GM18868 (cell line): ENCODE measurements around the gene SEMA6B.

Source experiments
- ATAC-seq: cut with Tn5 transposase; IDR thresholded peaks from one replicate; pipeline ENCODE4 v1.9.1; 2021; ENCODE audit warnings: mild to moderate bottlenecking, moderate library complexity; ENCODE audit not compliant: unreplicated experiment

SEMA6B gene

GRCh38 chr19:4510435-4511255 lies 48.8 kb downstream of the SEMA6B start:
- ATAC-seq, result no peak

DNA sequence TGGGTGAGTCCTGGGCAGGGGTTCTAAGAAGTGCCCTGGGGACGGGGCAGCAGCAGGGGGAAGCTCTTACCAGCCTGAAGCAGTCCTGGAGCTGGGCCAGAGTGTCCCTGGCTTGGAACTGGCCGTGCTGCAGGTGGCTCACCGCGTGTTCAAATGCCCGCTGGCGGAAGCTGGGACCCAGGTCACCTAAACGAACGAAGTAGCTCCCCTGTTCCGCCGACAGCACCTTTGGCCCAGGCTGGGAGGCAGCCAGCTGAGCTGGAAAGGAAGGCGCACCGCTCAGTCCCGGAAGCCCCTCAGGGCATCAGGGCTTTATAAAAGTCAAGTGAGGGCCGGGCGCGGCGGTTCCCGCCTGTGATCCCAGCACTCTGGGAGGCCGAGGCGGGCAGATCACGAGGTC lies 50.8 kb downstream of the SEMA6B start:
- ATAC-seq, result no peak

GRCh38 chr19:4507804-4508203 lies 51.7 kb downstream of the SEMA6B start:
- no peak for ATAC-seq

GRCh38 chr19:4507150-4507452 lies 52.4 kb downstream of the SEMA6B start:
- no peak for ATAC-seq

DNA sequence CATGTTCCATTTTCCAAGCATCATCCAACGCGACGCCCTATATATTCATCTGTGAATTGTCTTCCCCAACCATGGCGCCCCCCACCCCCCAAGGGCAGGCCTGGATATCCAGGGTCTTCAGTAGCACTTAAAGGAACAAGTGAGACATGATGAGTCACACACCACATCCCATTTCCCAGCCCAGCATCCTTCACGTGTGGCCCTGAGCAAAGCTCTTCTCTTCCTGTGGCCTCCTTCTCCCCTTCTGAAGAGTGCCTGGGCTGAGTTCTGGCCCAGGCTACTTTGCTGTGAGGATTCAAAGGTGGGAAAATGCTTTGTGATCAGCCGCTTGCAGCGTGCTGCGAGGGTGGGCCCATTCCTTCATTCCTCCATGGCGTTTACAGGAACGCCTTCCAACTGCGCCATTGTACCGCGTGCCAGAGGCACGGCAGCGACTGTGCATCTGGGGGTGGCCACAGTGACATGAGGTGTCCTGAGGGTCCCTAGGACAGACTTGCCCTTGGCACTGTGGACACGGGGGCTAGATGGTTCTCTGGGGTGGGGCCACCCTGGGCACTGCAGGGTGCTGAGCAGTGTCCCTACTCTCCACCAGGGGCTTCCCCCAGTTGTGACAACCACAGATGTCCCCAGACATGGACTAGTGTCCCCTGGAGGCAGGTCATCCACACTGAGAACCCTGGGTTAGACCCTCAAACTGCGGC lies 52.9 kb downstream of the SEMA6B start:
- ATAC-seq, result no peak

- ATAC-seq, result no peak
Measured at GRCh38 chr19:4505570-4506448, 53.7 kb downstream of the SEMA6B start.

GRCh38 chr19:4504891-4505569 lies 54.5 kb downstream of the SEMA6B start:
- ATAC-seq, result no peak

DNA sequence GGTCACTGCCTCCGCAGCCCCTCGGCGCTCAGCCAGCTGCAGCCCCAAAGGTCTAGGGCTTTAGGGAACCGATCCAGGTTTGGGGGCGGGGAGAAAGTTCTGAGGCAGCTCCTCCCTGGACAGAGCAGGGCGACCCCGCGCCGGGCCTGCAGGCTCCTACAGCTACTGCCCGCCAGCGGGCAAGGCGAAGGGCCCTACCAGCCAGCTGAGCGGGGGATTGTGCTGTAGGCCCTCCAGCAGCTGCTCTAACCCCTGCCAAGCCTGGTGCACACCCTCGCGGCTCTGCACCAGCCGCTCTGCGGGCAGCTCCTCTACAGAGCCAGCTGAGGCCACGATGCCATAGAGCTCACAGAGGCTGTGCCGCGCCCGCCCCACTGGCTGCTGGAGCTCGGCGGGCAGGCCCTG lies 55.2 kb downstream of the SEMA6B start:
- ATAC-seq, result no peak

DNA sequence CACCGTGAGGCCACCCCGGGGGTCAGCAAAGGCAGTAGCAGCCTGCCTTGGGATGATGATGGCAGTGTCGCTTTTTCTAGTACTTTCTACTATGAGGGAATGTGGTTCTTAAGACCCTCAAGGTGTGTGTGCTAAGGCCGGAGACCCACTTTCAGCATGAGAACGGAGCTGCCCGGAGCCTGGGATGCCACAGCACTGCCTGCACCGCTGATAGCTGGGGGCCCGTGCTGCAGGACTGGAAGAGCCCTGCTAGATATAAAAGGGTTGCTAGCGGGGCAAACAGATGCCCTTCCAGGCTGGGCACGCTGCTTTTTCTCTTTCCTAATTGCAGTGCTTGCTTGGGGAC lies 55.7 kb downstream of the SEMA6B start:
- no peak for ATAC-seq

DNA sequence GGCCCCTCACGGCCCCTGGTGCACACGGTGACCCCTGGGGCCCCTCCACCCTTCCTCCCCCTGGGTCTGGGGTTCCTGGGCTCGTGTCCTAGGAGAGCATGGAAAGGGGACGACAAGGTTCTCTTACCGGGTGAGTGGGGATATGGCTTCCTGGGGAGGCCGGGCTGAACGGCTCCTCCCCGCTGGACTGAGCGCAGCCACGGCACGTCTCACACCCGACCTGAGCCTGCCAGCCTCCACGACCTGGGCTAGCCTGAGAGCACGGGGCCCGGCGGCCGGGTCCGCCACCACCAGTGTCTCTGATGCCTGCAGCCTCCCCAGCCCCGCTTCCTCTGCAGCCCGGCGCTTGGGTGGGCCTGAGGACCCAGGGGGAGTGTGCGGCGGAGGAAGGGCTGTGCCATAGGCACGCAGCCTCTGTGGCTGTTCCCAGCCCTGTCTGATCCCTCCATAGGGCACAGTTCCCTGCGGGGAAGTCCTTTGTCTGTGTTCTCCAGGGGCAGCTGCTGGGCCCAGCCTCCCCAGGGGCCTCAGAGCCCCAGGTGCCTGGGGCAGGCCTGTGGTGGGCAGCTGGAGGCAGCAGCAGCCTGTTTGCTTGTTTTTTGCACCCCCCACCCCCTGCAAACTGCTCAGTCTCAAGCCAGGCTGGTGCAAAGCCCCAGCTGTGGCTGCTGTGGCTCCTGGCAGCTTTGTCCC lies 56.2 kb downstream of the SEMA6B start:
- ATAC-seq, result no peak

GRCh38 chr19:4502282-4503131 lies 57.0 kb downstream of the SEMA6B start:
- no peak for ATAC-seq

GRCh38 chr19:4501691-4502090 lies 57.8 kb downstream of the SEMA6B start:
- ATAC-seq, result no peak

DNA sequence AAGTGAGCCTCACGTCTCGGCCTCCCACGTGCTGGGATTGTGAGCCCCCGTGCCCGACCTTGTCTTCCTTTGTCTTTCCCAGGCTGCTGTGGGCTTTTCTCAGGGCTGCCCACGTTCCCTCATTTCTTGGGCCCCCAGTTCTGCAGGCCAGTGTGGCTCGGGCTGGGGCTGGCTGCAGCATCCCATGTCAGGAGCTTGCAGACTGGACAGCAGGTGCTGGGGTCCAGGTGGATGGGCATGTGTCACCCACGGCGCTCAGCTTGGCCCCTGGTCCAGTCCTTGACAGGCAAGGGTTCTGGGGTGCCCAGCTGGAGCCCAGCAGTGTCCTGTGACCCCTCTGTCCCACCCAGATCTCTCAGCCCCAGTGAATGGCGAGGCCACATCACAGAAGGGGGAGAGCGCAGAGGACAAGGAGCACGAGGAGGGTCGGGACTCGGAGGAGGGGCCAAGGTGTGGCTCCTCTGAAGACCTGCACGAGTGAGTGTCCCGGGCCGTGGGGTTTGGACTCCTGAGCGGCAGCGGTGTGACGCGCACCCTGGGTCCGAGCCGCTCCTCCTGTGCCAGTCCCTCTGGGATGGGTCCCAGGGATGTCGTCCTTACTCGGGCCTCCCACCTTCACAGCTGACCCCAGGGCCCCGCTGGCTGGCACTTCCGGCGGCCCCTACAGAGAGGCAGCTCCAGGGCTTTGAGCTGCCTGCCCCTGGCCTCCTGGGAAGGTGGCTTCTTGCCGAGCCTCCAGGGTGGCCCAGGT lies 58.5 kb downstream of the SEMA6B start:
- no peak for ATAC-seq

DNA sequence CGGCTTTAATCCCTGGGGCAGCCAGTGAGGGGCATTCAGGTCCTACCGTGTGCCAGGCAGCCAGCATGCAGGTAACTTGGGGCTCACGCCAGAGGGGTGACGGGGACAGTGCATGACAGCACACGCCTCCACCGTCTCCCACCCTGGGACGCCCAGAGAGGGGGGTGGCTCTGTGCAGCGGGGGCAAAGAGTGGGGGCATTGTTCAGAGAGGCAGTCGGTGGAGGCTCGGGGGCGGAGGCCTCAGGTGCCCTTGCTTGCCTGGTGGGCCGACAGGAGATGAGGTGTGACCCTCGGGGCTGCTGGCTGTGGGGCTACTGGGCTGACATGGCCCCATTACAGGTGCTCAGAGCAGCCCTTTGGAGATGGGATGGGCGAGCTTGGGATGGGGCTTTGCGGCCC lies 59.6 kb downstream of the SEMA6B start:
- ATAC-seq, result no peak

DNA sequence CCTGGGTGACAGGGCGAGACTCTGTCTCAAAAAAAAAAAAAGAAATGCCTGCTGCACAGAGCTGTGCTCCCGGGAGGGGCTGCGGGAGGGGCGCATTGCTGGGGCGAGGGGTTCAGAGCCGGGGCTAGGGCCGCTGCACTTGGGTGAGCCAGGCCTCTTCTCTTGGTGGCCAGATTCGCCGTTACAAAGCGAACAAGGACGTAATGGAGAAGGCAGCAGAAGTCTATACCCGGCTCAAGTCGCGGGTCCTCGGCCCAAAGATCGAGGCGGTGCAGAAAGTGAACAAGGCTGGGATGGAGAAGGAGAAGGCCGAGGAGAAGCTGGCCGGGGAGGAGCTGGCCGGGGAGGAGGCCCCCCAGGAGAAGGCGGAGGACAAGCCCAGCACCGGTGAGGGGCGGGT lies 60.2 kb downstream of the SEMA6B start:
- no peak for ATAC-seq

- no peak for ATAC-seq
Measured at GRCh38 chr19:4498694-4499093, 60.8 kb downstream of the SEMA6B start.

GRCh38 chr19:4497770-4498389 lies 61.6 kb downstream of the SEMA6B start:
- no peak for ATAC-seq

DNA sequence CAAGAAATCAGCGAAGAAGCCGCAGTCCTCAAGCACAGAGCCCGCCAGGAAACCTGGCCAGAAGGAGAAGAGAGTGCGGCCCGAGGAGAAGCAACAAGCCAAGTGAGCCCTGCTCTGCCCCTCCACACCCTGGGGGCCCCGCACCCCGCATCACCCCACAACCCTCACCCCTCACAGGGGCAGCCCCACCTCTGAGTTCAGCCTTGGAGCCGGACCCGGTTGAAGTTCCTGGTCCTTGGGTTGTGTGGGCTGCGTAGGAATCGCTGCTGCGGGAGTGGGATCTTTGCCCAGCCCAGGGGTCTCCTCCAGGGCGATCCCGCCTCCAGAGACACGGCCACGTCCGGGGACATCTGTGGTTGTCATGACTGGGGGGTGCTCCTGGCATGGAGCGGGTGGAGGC lies 63.2 kb downstream of the SEMA6B start:
- no peak for ATAC-seq

DNA sequence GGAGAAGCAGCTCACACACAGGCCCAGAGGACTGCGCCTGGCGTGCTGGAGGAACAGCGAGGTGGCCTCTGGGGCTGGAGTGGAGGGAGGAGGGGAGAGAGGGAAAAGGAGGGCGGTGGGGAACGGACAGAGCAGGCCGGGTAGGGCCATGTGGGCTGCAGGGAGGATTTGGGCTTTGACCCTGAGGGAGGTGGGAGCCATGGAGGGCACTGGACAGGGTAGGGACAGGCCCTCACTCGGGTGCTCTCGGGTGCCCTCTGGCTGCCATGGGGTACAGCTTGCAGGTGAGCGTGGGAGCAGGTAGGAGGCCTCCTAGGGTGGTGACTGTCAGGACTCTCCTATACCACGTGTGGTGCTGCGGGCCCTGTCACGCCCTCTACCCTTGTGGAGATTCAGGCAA lies 64.0 kb downstream of the SEMA6B start:
- ATAC-seq, result no peak
